LNCAP (cell line): ENCODE results near the gene FRMD4A.

ENCODE experiments used
- CTCF ChIP-seq: fragments of 450-650 bp; IDR thresholded peaks from 2 replicates; pipeline ENCODE4 v1.5.1; 2017; ENCODE audit warnings: mild to moderate bottlenecking

FRMD4A gene

GRCh38 chr10:14291296-14291695, 39.4 kb downstream of the FRMD4A start:
- TF ChIP-seq CTCF: no peak

- no peak for TF ChIP-seq CTCF
Measured at GRCh38 chr10:14285941-14286560, 44.7 kb downstream of the FRMD4A start.

GRCh38 chr10:14282276-14282675, 48.4 kb downstream of the FRMD4A start:
- TF ChIP-seq CTCF: no peak

- TF ChIP-seq CTCF: no peak
Measured at GRCh38 chr10:14278533-14278932, 52.2 kb downstream of the FRMD4A start.

DNA sequence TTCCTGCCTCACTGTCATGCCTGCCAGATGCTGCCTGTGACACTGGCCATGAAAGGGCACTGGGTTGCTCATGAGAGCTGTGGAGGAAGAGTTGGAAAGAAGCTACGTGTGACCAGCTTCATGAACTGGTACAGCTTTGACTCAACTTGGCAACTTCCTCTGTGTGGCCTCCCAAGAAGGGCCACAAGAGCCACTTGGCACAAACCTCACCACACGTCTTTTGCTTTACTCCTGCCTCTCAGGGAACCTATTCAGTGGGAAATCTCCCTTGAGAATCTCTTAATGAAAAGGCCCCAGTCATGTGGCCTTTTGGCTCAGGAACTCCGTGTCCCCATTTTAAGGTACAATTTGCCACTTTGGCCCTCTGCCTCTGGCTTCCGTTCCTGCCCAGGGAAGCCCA, 54.5 kb downstream of the FRMD4A start:
- no peak for TF ChIP-seq CTCF

GRCh38 chr10:14271621-14272020, 59.1 kb downstream of the FRMD4A start:
- TF ChIP-seq CTCF: no peak

DNA sequence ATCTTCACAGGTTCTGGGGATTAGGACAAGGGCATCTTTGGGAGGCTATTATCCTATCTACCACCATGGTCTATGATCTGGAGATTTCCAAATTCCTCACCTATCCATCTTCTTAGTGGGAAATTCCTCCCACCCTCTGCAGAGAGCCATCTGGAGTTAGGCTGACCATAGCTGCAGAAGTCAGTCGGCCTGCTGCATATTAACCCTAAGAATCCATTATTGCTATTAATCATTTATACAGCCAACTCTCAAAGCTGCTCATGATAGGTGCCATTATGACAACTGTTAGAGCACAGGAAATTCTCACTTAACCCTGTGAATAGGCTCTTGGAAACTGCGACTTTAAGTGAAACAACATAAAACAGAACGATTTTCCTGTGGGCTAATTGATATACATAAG, 60.4 kb downstream of the FRMD4A start:
- no peak for TF ChIP-seq CTCF

DNA sequence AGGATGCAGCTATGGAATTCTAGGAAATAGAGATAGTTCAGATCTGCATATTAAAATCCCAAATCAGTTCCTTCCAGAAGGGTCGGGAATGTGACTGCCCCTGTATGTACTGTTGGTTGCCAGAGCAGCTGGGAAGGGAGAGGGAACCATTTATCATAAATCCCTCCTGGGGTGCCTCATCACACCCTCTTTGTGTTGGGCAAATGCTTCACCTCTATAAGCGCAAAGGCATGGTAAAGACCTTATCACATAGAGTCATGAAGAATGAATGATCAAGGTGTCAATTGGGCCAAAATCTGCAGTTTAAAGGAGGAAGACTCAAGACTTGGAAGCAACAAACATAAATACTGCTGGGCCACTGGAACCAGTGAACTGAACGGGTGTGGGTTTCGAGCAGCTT, 65.0 kb downstream of the FRMD4A start:
- no peak for TF ChIP-seq CTCF
